HepG2 (cell line): ENCODE results near the gene CNOT10. TPM values are rescaled to one million over a fixed set of nuclear protein-coding genes. Genes with fewer than 3 reads are reported as not detected.

Source experiments
- ATAC-seq: fragments of 200-7000 bp; cut with Tn5 transposase; 3 replicates; pipeline ENCODE4 v1.9.1; 2020; ENCODE audit warnings: mild to moderate bottlenecking, moderate library complexity
- BruUV-seq: library from RNA; stranded (reverse); fragments of 400-500 nt; replicated peaks from 2 replicates; lab custom pipeline; 2021; lab: Mats Ljungman, UMichigan
- CTCF ChIA-PET: fragments of 300-600 bp; formaldehyde crosslinking; extraction: SDS; loops from one replicate; lab custom pipeline; 2021; ENCODE audit warnings: low total read pairs, inconsistent platforms, low intra/inter-chr PET ratio; lab: Yijun Ruan, JAX
- POLR2A ChIA-PET: fragments of 350-600 bp; sonication (Branson Sonifier 250); formaldehyde crosslinking; loops from one replicate; lab custom pipeline; 2020; ENCODE audit warnings: antibody characterized with exemption, inconsistent platforms; lab: Yijun Ruan, JAX
- DNase-seq: peaks from one replicate; pipeline ENCODE4 v3.0.0-alpha.2; 2015; ENCODE audit warnings: low spot score
- FAIRE-seq: peaks from 3 replicates; lab custom pipeline; 2011; peaks lifted over from hg19 to GRCh38; lab: Jason Lieb, UNC
- H2AFZ ChIP-seq: one replicate; pipeline ENCODE4 v1.6.1; 2011; ENCODE audit warnings: low read length, inconsistent platforms
- H3K27ac ChIP-seq: fragments of 300-600 bp; 3 replicates; pipeline ENCODE4 v1.8.0; 2011; ENCODE audit warnings: mixed run types, mild to moderate bottlenecking, mixed read lengths, low read length, inconsistent platforms; ENCODE audit not compliant: insufficient read depth; ENCODE audit errors: extremely low read length
- H3K27me3 ChIP-seq, 2 experiments: fragments of 200-600 bp in 1 of 2; 2 replicates in 1 of 2; 3 replicates in 1 of 2; pipeline versions ENCODE4 v1.6.0 to v1.8.0; 2011; ENCODE audit warnings: low read length in 2 of 2, mild to moderate bottlenecking in 2 of 2, moderate library complexity in 2 of 2, inconsistent platforms in 1 of 2; ENCODE audit not compliant: insufficient read depth in 2 of 2, control insufficient read depth in 1 of 2
- H3K36me3 ChIP-seq, 2 experiments: fragments of 200-600 bp in 1 of 2; replicated peaks in 1 of 2; 2 replicates in 1 of 2; 3 replicates in 1 of 2; pipeline versions ENCODE4 v1.5.1 to v1.8.0; 2011; ENCODE audit warnings: low read length in 2 of 2, inconsistent platforms in 1 of 2; ENCODE audit not compliant: insufficient read depth in 2 of 2, control insufficient read depth in 1 of 2
- H3K4me1 ChIP-seq: 2 replicates; pipeline ENCODE4 v1.5.1; 2012; ENCODE audit warnings: low read length, inconsistent platforms; ENCODE audit not compliant: insufficient read depth
- H3K4me2 ChIP-seq: 2 replicates; pipeline ENCODE4 v1.6.0; 2011; ENCODE audit warnings: low read depth, low read length, inconsistent platforms
- H3K4me3 ChIP-seq, 3 experiments: fragments of 200-600 bp in 1 of 3; sonication (generic), shearing (Covaris generic) in 1 of 3; replicated peaks in 1 of 3; 2 replicates each; pipeline ENCODE4 v1.5.1; 2011 to 2016; ENCODE audit warnings: low read length in 3 of 3, inconsistent platforms in 2 of 3, low read depth in 2 of 3, mild to moderate bottlenecking in 2 of 3, control low read depth in 1 of 3, mixed read lengths in 1 of 3; ENCODE audit not compliant: insufficient read depth in 1 of 3
- H3K79me2 ChIP-seq: one replicate; pipeline ENCODE4 v1.6.1; 2011; ENCODE audit warnings: low read length, inconsistent platforms; ENCODE audit not compliant: insufficient read depth
- H3K9ac ChIP-seq: 2 replicates; pipeline ENCODE4 v1.6.0; 2011; ENCODE audit warnings: mild to moderate bottlenecking, low read depth, low read length, inconsistent platforms; ENCODE audit not compliant: insufficient read depth
- H3K9me3 ChIP-seq: 2 replicates; pipeline ENCODE4 v1.5.1; 2012; ENCODE audit warnings: mild to moderate bottlenecking, low read length
- H4K20me1 ChIP-seq: 2 replicates; pipeline ENCODE4 v1.6.0; 2011; ENCODE audit warnings: inconsistent platforms, mild to moderate bottlenecking, low read length, moderate library complexity; ENCODE audit not compliant: insufficient read depth
- U2AF2 ChIP-seq: fragments of 200-400 bp; formaldehyde crosslinking; IDR thresholded peaks from 2 replicates; pipeline ENCODE4 v1.6.1; 2017; ENCODE audit warnings: low read depth, mild to moderate bottlenecking, low read length
- WGBS: methylation state at CpG from one replicate; pipeline ENCODE4 v1.1.6; 2017; ENCODE audit warnings: low lambda C conversion rate; 5-methylcytosine and 5-hydroxymethylcytosine counted together
- in situ Hi-C: cut with HindIII; loops from 2 replicates; pipeline ENCODE4 v1.10.0; 2017; ENCODE audit warnings: low pct_unique_long_range_greater_than_20kb; ENCODE audit not compliant: extremely low pct_ligation_motif_present
- intact Hi-C: fragments of 100-400 bp; cut with micrococcal nuclease; formaldehyde crosslinking; loops from one replicate; pipeline ENCODE4 v1.10.0; 2022; ENCODE audit not compliant: unreplicated experiment
- polyA plus RNA-seq, 8 experiments: library from polyadenylated mRNA; depleted of rRNA in 3 of 8; stranded (reverse) in 7 of 8; unstranded in 1 of 8; fragments of >200 nt; fragmentation: Illumina TruSeq in 4 of 8; extraction: Trizol in 4 of 8; gene quantifications; 2 replicates each; pipeline versions ENCODE4 v1.2.1 to v1.2.3, GENCODE V29; 2011 to 2016; ENCODE audit warnings: low read depth in 4 of 8, missing spikeins in 1 of 8, mixed read lengths in 1 of 8; ENCODE audit not compliant: insufficient read depth in 1 of 8
- total RNA-seq, 5 experiments: library from RNA; depleted of rRNA; stranded (reverse); fragments of >200 nt; fragmentation: Illumina TruSeq; extraction: Trizol; gene quantifications; 2 replicates each; pipeline ENCODE4 v1.2.3, GENCODE V29; 2016; ENCODE audit warnings: low read depth in 1 of 5
- TF ChIP-seq, protein P1 (sequence below): sonication (generic); formaldehyde crosslinking; IDR thresholded peaks from 2 replicates; pipeline ENCODE4 v1.4.0; 2020; ENCODE audit warnings: mild to moderate bottlenecking, missing genetic modification reagents
- TF ChIP-seq, protein P2 (sequence below): sonication (generic); formaldehyde crosslinking; conservative IDR thresholded peaks from 2 replicates; pipeline ENCODE4 v1.5.0; 2020; ENCODE audit warnings: missing genetic modification reagents

The CNOT10 gene
- total and polyA plus RNA-seq, 2 of the 13 experiments (the other 11 are each of a cell fraction or from before 2014, with no cell fraction given): 21.2 to 34.1 TPM

DNA sequence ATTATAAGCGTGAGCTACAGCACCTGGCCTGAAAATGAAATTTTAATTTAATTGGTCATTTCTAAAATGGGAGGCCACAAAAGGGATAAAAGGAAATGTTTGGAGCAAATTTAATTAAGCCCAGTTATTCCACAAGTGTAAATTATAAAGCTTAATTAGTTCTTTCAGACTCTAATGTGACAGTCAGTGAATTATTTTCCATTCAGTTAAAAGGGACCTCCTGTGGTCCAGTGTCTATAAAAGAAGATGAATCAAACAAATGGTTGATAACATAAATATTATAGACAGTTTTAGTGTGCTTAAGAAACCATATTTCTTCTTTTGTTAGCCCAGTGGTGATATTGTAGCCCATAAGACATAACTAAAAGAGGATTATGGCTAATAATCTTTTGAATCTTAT lies 66.4 kb downstream of the CNOT10 start:
- CTCF ChIA-PET: no interaction called here
- in situ Hi-C loops: no loop called here

DNA sequence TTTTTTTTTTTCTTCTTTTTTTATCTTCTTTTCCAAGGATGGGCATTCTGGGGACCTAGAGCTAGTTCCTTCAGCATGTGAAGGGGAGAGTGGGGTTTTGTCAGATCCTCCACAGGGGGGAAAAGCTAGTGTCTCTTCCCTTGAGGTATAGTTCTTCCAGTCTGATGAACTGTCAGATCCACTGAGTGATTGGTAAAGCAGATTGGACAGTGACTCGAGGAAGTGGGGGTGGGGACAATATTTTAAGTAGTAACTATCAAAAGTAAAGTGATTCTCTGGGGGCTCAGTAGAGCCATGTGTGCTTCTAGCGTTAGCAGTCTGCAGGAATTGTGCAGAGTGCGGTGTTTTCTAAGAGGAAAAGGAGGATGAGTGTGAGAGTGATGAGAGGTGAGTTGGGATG lies 70.8 kb downstream of the CNOT10 start:
- no peak overlapping the region for H3K9ac ChIP-seq
- no peak overlapping the region for H3K27ac ChIP-seq
- no peak overlapping the region for H3K4me2 ChIP-seq
- POLR2A ChIA-PET: no interaction called here
- in situ Hi-C loops: no loop called here
- 93% methylated on average over 3 of the region's 3 CpGs for WGBS
- H3K27me3 ChIP-seq: no peaks in the 10 kb centered on the region
- H3K79me2 ChIP-seq: no peaks in the 10 kb centered on the region
- peaks cover 16% of the 10 kb centered on the region for H3K4me1 ChIP-seq
- H3K9me3 ChIP-seq: no peaks in the 10 kb centered on the region
- H3K4me3 ChIP-seq: no peak overlapping the region
- BruUV-seq: no TSS peak
- peaks cover 0 to 9% of the 10 kb centered on the region in 2 experiments; a peak in 3 of 5 replicates for H3K36me3 ChIP-seq
- H4K20me1 ChIP-seq: no peaks in the 10 kb centered on the region
- no peak for TF ChIP-seq U2AF2
- TF ChIP-seq, protein P1, sequence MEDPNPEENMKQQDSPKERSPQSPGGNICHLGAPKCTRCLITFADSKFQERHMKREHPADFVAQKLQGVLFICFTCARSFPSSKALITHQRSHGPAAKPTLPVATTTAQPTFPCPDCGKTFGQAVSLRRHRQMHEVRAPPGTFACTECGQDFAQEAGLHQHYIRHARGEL (CRISPR knock-in tag): no peak
- TF ChIP-seq, all 625 proteins: peak for 0
- H2AFZ ChIP-seq: no peak overlapping the region
- DNase-seq: no peak
- no peak for ATAC-seq
- CTCF ChIA-PET: no interaction called here
- intact Hi-C loops: no loop called here
- FAIRE-seq: no peak

More for the DNA sequence above, 66.4 kb downstream of the CNOT10 start:
- POLR2A ChIA-PET: no interaction called here
- TF ChIP-seq, protein P2, sequence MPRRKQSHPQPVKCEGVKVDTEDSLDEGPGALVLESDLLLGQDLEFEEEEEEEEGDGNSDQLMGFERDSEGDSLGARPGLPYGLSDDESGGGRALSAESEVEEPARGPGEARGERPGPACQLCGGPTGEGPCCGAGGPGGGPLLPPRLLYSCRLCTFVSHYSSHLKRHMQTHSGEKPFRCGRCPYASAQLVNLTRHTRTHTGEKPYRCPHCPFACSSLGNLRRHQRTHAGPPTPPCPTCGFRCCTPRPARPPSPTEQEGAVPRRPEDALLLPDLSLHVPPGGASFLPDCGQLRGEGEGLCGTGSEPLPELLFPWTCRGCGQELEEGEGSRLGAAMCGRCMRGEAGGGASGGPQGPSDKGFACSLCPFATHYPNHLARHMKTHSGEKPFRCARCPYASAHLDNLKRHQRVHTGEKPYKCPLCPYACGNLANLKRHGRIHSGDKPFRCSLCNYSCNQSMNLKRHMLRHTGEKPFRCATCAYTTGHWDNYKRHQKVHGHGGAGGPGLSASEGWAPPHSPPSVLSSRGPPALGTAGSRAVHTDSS (CRISPR knock-in tag): no peak
- no peak overlapping the region for H2AFZ ChIP-seq
- no peaks in the 10 kb centered on the region for H4K20me1 ChIP-seq
- H3K9me3 ChIP-seq: no peaks in the 10 kb centered on the region
- no peak for DNase-seq
- H3K27me3 ChIP-seq: no peaks in the 10 kb centered on the region
- ATAC-seq: no peak
- H3K9ac ChIP-seq: no peak overlapping the region
- intact Hi-C loops: no loop called here
- no peaks in the 10 kb centered on the region for H3K79me2 ChIP-seq
- H3K4me1 ChIP-seq: no peaks in the 10 kb centered on the region
- H3K4me2 ChIP-seq: no peak overlapping the region
- H3K36me3 ChIP-seq: peaks cover 0 to 3% of the 10 kb centered on the region in 2 experiments; a peak in 2 of 5 replicates
- H3K4me3 ChIP-seq: no peak overlapping the region
- WGBS: 96% methylated on average over 1 of the region's 1 CpG
- H3K27ac ChIP-seq: no peak overlapping the region
- FAIRE-seq: no peak
- BruUV-seq: no TSS peak
